HepG2 (cell line): ENCODE data around the gene MRPL38. TPM values are rescaled to one million over a fixed set of nuclear protein-coding genes. Genes with fewer than 3 reads are reported as not detected.
A peak's percentile ranks its signal among the peaks of the same experiment; 100 is the strongest.

Experiments used
- AHDC1 ChIP-seq: sonication (generic); formaldehyde crosslinking; IDR thresholded peaks from 2 replicates; pipeline ENCODE4 v1.5.1; 2020; ENCODE audit warnings: mild to moderate bottlenecking, missing genetic modification reagents, borderline replicate concordance
- DPF2 ChIP-seq: sonication (generic); formaldehyde crosslinking; IDR thresholded peaks from 2 replicates; pipeline ENCODE4 v1.4.0; 2020; ENCODE audit warnings: mild to moderate bottlenecking, low read depth, missing genetic modification reagents, borderline replicate concordance
- GZF1 ChIP-seq: sonication (generic); formaldehyde crosslinking; IDR thresholded peaks from 2 replicates; pipeline ENCODE4 v1.5.1; 2020; ENCODE audit warnings: mild to moderate bottlenecking, missing genetic modification reagents
- PRDM10 ChIP-seq: sonication (generic); formaldehyde crosslinking; IDR thresholded peaks from 2 replicates; pipeline ENCODE4 v1.4.0; 2020; ENCODE audit warnings: low read depth, missing genetic modification reagents
- TCF7 ChIP-seq: sonication (generic); IDR thresholded peaks from 2 replicates; pipeline ENCODE4 v1.6.1; 2016; ENCODE audit warnings: antibody characterized with exemption, low read depth
- ZBTB46 ChIP-seq: sonication (generic); formaldehyde crosslinking; IDR thresholded peaks from 2 replicates; pipeline ENCODE4 v1.4.0; 2020; ENCODE audit warnings: mild to moderate bottlenecking, missing genetic modification reagents, borderline replicate concordance
- ZNF10 ChIP-seq: sonication (generic); formaldehyde crosslinking; IDR thresholded peaks from 2 replicates; pipeline ENCODE4 v1.4.0; 2020; ENCODE audit warnings: mild to moderate bottlenecking, low read depth, missing genetic modification reagents, borderline replicate concordance
- ZNF275 ChIP-seq: sonication (generic); formaldehyde crosslinking; IDR thresholded peaks from 2 replicates; pipeline ENCODE4 v1.8.0; 2022; ENCODE audit warnings: missing genetic modification reagents, mild to moderate bottlenecking, inconsistent platforms, borderline replicate concordance
- ZNF580 ChIP-seq: IDR thresholded peaks from 2 replicates; pipeline ENCODE4 v1.6.1; 2016; ENCODE audit warnings: low read depth, borderline replicate concordance
- ZNF75D ChIP-seq: sonication (generic); formaldehyde crosslinking; IDR thresholded peaks from 2 replicates; pipeline ENCODE4 v1.8.1; 2023; ENCODE audit warnings: missing genetic modification reagents, mild to moderate bottlenecking, borderline replicate concordance
- ZNF788 ChIP-seq: sonication (generic); formaldehyde crosslinking; IDR thresholded peaks from 2 replicates; pipeline ENCODE4 v1.5.0; 2020; ENCODE audit warnings: mild to moderate bottlenecking, missing genetic modification reagents, borderline replicate concordance
- ZNF800 ChIP-seq: sonication (generic); formaldehyde crosslinking; IDR thresholded peaks from 2 replicates; pipeline ENCODE4 v1.4.0; 2020; ENCODE audit warnings: missing genetic modification reagents
- polyA plus RNA-seq, 8 experiments: library from polyadenylated mRNA; depleted of rRNA in 3 of 8; stranded (reverse) in 7 of 8; unstranded in 1 of 8; fragments of >200 nt; fragmentation: Illumina TruSeq in 4 of 8; extraction: Trizol in 4 of 8; gene quantifications; 2 replicates each; pipeline versions ENCODE4 v1.2.1 to v1.2.3, GENCODE V29; 2011 to 2016; ENCODE audit warnings: low read depth in 4 of 8, missing spikeins in 1 of 8, mixed read lengths in 1 of 8; ENCODE audit not compliant: insufficient read depth in 1 of 8
- total RNA-seq, 5 experiments: library from RNA; depleted of rRNA; stranded (reverse); fragments of >200 nt; fragmentation: Illumina TruSeq; extraction: Trizol; gene quantifications; 2 replicates each; pipeline ENCODE4 v1.2.3, GENCODE V29; 2016; ENCODE audit warnings: low read depth in 1 of 5

The MRPL38 gene
- total and polyA plus RNA-seq, 2 of the 13 experiments (the other 11 are each of a cell fraction or from before 2014, with no cell fraction given), result 83.7 to 125 TPM

GRCh38 chr17:75940727-75941441, 36.2 kb upstream of the MRPL38 start, which contains the start of gene FBF1 (continued):
- TF ChIP-seq PRDM10 (CRISPR knock-in tag) (peak; percentile 47; the same call in 1 of the 2 replicates), ZNF800 (CRISPR knock-in tag) (peak; percentile 77), TCF7 (peak; percentile 48; the same call in 1 of the 2 replicates), DPF2 (CRISPR knock-in tag) (no peak), AHDC1 (CRISPR knock-in tag) (no peak), ZNF580 (peak; percentile 90; the same call in 1 of the 2 replicates), ZNF10 (CRISPR knock-in tag) (no peak), ZNF275 (CRISPR knock-in tag) (peak; percentile 94; the same call in 1 of the 2 replicates), GZF1 (no peak), ZBTB46 (CRISPR knock-in tag) (no peak), ZNF75D (no peak), ZNF788 (CRISPR knock-in tag) (peak; percentile 93; the same call in 1 of the 2 replicates)
